Islet of Langerhans (tissue), 1 donor: ENCODE results near the gene CAPN11.

ENCODE experiments used
- FAIRE-seq: peaks from one replicate; lab custom pipeline; 2011; peaks lifted over from hg19 to GRCh38; lab: Jason Lieb, UNC

The CAPN11 gene

DNA sequence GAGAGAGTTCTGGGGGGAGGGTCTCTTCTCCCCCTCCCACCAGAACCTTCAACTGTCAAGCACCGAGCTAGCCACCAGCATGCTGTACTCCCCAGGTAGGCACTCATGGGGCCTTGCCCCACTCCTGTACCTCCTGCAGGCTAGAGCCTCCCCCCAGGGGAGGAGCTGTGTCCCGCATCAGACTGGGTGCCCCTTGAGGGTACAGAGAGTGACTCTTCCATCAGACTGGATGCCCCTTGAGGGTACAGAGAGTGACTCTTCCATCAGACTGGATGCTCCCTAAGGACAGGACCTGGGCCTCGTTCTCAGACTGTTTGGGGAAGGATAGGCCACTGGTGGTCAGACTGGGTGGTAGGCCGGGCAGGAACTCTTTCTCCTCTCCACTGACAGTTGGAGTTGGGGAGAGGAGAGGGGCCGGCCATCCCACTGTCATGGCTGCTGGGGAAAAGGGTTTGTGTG lies at the start of gene CAPN11:
CAPN11 (plus strand) TSS at position 51 of the 459 bp plus-strand sequence; CDS start at position 80, 29 bp downstream.
- FAIRE-seq: no peak

DNA sequence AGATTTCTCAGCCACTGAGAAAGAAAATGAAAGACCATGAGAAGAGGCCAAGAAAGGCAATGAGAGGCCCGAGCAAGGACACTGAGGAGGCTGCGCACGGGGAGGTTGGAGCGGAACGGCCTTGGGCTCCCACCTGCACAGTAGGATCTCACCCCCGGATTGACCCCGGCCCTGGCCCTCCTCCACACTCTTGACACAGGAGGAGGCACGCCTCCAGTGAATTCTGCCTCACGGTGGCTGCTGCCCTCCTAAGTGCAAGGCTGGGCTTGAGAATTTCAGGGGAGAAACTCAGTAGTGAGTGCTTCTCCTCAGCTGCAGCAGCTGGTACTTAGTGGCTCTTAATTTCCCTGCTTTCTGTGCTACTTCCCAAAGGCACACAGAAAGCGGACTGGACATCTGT lies 49.4 kb upstream of the CAPN11 start:
- no peak for FAIRE-seq

DNA sequence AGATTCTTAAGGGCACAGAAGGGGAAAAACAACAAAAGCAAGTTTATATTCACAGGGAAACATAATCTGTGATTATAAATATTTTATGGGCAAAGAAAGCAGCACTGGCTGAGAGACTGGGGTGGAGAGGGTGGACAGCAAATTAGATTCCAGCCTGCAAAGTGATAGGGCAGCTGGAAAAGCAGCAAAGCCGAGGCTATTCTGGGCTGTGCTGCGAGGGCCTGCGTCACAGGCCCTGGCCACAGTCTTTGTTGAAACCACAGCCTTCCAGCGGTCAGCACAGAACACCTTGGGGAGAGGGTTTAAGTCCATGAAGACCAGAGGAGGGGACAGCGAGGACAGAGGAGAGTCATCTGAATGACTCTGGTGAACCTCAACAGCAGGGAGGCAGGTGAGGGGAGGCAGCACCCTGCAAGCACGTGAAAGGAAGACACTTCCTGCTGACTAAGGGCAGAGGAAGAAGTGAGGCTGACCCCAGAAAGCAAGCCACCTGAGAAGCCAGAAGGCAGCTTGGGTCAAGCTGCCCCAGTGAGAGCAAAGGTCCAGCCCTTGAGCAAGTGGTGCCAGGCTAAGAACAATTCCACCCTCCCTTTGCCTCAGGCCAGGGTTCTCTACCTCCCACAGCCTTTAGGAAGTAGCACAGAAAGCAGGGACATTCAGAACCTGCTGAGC lies 48.5 kb upstream of the CAPN11 start:
- FAIRE-seq: no peak

DNA sequence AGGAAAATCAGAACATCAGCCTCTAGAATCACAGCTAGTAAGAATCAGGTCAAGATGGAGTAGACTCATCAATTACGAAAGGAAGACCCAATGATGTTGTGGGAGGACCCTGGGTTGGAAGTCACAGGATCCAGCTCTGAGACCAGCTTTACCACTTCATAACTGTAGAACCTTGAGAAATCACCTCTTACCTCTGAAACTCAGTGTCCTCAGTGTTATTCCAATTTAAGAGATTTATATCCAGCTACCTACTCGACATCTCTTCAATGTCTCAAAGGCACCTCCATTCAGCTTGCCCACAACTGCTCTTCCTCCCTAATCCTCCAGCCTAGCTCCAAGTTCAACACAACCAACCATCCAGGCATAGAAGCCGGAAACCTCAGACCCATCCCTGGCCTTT lies 47.7 kb upstream of the CAPN11 start:
- FAIRE-seq: no peak

DNA sequence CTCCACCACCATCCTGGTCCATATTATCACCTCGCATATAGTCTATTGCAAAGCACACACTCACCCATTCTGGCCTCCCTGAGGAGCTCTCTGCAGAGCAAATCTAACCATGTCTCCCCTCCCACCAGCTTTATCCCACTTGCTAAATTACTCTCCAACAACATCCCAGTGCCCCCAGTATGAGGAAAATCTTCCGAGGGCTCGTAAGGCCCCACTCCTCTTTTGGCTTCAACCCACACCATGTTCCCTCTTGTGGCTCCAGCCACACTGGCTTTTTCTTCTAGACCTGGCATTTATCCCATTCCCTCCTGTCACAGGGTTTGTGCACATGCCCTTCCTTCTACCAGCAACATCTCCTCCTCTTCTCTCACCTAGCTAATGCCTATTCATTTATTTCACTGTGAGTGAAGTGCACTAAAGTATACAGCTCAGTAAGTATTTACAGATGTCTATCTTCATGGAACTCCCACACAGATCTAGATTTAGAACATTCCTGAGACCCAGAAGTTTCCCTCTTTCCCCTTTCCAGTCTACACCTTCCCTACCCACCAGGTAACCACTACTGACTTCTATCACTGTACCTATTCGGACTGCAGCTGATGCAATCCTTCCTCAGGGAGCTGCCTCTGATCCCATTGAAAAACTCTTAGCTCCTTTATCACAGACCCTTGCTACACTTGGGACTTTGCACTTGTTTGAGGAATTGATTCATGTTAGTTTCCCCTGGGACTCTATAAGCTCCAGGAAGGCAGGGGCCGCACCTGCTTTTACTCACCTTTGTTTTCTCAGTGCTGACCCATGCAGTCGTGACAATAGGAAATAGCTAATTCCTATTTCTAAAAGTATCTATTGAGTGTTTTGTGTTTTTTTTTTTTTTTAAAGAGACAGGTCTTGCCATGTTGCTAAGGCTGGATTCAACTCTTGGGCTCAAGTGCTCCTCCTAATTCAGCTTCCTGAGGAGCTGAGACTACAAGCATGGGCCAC lies 46.9 kb upstream of the CAPN11 start:
- no peak for FAIRE-seq

DNA sequence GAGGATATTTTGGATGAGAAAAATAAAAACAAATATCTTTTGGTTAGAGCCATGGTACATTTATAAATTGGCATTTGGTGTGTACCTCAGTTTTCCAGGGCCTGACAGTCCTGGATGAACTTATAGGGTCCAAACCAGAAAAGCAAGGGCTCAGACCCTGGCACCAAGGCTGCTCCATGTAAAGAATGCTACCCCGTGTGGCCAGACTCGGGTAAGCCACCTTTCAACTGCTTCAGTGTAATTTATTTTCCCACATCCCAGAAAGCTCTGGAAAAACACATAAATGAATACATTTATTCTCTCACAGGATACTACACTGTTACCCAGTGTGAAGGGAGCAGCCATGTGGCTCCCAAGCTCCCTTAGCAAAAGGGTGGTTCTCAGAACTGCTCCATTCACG lies 45.2 kb upstream of the CAPN11 start:
- no peak for FAIRE-seq

DNA sequence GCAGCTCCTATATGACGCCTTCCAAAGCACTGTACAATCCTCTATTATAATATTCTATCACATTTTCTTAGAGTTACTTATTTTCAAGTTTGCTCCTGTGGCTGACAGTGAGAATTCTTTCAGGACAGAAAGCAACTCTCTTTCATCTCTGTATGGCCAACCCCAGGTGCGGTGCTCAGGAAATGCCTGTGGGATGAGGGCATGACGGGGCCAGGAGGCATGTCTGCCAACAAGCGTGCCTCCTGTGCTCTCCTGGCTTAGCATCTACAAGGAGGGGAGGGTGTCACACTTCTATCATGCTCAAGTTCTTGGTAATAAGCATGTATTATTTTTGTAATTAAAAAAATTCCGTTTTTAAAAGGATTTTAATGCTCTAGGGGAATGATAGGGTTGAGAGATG lies 42.8 kb upstream of the CAPN11 start:
- FAIRE-seq: no peak

DNA sequence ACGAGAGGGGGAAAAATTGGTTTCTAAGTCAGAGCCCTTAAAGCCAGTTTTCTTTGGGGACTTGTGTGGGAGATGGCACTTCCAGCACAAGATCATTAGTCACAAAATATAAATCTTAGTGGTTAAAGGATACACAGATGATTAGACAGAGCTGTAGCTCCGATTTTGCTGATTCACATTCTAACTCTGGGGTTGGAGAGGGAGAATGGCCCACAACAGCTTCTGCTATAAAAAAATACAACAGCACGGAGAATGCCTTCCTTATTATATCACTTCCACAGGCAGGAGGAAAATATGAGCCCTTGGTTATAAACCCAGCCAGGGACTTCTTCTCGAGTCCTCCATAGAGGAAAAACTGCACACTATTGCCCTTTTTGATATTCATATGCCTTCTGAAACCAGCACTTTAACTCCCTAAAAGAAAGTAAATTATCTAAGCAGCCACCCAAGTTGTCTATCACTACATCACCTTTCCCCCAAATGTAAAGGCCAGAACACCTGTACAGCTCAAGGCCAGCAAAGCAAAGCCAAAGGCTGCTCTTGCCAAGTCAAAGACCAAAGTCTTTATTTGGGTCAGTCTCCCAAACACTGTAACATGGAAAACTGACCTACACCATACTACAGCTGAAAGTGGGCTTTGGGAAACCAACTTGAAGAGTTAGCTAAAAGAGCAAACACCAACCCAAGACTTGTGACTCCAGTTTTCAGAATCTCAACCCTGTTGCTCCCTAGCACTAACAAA lies 41.8 kb upstream of the CAPN11 start:
- no peak for FAIRE-seq

DNA sequence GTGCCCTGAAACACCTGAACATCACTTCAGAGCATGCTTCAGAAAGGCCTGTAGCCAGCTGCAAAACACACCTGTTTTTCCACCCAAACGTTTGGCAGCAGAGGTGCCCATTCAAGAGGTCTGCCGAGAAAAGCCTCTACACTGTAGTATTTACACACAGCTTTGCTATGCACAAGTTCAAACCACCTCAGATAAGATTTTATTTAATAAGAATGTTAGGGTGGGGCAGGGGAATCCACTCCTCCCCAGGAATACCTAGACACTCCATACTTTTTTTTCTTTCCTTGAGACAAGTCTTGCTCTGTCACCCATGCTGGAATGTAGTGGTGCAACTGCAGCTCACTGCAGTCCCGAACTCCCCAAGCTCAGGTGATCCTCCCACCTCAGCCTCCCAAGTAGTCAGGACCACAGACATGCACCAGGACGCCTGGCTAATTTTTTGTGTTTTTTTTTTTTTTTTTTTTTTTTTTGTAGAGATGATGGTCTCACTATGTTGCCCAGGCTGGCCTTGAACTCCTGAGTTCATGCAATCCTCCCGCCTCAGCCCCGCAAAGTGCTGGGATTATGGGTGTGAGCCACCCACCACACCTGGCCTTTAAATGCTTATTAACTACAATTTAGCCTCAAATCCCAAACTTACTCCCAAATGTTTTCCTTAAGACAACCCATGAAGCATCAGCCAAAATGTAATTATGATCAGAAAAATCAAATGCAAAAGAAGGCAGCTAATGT lies 41.1 kb upstream of the CAPN11 start:
- FAIRE-seq: no peak

DNA sequence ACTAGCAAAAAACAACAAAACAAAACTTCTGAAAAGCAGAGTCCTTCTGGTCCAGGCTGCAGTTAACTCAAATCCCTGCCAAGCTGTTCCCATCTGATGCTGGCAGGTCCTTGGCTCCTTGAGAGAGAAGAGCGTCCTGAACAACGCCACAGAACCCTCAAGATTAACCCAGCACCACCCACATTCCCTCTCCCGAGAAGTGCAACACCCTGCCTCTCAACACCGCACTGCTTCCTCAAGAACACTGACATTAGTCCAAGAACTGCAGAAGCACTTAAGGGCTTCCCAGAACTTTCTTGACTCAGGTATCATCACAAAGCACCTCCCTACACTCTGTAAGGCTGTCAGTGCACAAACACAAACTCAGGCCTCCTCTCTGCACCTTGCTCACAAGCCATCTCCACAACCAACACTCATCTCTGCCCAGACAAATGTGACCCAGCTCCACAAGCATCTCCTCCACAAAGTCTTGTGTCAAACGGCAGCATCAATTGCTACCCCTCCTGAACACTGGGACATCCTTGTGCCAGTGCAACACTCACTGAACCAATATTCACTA lies 38.8 kb upstream of the CAPN11 start:
- no peak for FAIRE-seq

DNA sequence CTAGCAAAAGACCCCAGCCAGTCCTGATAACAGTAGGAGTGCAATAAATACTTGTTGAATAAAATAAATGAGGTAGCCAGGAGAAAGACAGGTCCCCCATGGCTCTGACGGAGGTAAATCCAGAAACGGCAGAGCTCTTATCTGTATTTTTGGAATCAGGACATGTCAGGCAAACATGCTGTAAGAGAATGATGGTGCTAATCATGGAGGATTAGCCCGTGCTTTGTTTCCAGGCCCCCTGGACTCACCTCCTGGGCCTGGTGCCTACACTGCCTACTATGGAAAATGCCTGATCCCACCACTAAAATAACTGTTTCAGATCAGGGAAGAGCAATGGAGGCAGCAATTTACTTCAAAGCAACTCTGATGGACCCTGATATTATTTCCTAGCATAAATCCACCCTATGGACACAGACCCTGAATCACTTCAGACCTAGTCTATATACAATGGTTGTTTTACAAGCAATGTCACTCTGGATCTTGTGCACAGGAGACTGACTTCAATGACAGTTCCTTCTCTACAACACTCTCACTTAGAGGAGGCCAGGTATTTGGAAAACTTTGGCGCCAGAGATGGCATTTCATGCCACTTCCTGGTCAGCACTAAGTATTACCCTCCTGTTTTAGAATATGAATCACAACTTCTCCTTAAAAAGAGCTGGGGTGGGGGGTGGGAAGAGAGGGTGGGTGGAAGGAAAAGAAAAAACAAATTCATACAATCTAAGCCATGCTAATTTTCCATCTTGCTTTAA lies 37.8 kb upstream of the CAPN11 start:
- FAIRE-seq: no peak

DNA sequence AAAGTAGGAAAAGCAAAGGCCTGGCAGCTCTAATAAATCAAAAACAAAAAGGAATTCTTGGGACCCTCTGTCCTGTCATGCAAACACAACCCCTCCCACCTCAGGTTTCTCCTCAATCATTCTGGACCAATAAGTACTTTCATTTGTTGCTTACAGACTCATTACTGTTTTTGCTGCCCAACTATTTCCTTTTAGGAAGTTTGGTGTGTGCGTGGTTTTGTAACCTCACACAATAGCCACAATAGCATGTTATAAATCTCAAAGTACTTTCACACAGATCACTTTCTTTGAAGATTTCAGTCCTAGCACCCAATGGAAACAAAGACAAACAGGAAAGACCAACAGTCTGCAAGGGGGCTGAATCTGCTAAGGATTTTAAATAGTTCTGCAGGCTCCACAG lies 35.8 kb upstream of the CAPN11 start:
- no peak for FAIRE-seq

DNA sequence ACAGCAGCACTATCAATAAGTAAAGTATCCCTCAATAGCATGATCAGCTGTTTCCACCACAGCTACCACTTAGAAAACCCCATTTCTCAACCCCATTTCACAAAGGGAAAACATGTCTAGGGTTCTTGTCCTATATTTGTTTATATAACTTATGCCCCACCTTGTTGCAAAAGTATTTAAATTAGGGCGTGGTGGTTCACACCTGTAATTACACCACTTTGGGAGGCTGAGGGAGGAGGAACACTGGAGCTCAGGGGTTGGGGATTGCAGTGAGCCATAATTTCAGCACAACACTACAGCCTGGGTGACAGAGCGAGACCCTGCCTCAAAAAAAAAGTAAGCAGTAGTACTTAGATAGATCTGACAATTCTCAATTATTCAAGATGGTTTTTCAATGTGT lies 35.1 kb upstream of the CAPN11 start:
- FAIRE-seq: no peak

DNA sequence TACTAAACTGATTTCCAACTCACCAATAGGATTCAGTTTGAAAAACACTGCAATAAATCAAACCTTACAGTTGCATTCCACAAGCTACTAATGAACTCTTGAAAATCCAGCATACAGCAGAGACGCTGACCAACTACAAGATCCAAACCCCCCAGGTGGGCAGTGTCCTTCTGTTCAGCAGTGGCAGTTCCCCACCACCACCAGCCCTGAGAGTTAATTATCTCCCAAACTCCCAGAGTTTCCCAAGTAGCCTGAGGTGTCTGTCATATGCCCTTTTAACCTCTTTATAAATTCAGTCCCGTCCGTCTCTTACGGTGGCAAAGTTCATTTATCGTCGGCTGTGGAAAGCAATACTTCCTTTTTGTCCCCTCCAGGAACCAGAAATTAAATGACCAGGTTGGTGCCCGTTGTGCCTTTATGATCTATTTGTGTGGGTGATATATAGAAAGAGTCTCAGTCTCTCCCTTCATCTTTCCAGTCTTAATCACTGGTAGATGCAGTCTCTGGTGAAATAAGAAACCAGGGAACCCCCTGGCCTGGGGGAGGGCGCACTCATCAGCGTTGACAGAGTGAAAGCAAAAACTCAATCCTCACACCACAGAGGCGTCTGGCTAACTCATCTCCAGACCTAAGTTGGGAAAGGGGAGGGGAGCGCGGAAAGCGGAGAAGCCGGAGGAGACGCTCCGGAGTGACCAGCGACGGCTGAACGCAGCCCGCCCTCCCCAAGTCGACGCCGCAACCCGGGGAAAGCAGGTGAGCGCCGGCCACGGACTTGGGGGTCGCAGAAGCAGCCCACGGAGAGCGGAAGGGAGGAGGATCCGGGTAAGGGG lies 32.1 kb upstream of the CAPN11 start:
- no peak for FAIRE-seq

DNA sequence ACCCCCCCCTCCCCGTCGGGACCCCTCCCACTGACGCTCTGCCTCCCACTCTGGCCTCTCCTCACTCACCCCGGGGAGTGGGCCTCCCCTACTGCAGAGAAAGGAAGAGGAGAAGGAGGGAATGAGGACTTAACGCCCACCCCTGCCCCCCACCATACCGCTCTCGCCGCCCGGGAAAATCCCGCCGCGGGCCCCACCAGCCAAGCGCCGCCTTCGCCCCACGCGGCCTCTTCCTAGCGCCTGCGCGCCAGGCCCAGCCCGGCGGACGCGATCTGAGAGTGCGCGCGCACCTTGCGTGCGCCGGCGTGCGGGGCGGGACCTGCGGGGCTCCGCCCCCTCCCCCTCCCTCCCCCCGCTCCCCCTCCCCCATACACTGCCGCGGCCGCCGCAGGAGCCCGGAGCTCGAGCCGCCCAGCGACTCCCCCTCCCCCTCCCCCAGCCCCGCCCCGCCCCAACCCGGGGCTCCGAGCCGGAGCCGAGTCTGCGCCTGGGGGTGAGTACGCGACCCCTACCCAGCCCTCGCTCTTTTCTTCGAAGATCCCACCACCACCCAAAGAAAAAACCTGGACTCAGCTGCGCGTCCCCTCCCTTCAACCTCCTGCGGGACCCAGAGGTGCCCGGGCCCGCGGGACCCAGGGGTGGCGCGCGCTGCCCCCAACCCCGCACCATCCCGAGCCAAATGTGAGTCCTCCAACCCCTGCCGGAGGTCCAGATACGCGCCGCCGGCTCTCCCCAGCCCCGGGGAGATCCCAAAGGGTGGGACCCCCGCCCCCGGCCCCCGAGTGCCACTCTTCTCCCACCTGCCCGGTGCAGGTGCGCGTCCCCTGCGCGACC lies 31.2 kb upstream of the CAPN11 start, which contains the start of the genes MRPL14 and TMEM63B:
MRPL14 (minus strand) TSS at position 267 of the 834 bp plus-strand sequence. CDS start 10,841 bp downstream, outside the sequence.
TMEM63B (plus strand) TSS at position 369 of the 834 bp plus-strand sequence. CDS start 7,031 bp downstream, outside the sequence.
- no peak for FAIRE-seq

DNA sequence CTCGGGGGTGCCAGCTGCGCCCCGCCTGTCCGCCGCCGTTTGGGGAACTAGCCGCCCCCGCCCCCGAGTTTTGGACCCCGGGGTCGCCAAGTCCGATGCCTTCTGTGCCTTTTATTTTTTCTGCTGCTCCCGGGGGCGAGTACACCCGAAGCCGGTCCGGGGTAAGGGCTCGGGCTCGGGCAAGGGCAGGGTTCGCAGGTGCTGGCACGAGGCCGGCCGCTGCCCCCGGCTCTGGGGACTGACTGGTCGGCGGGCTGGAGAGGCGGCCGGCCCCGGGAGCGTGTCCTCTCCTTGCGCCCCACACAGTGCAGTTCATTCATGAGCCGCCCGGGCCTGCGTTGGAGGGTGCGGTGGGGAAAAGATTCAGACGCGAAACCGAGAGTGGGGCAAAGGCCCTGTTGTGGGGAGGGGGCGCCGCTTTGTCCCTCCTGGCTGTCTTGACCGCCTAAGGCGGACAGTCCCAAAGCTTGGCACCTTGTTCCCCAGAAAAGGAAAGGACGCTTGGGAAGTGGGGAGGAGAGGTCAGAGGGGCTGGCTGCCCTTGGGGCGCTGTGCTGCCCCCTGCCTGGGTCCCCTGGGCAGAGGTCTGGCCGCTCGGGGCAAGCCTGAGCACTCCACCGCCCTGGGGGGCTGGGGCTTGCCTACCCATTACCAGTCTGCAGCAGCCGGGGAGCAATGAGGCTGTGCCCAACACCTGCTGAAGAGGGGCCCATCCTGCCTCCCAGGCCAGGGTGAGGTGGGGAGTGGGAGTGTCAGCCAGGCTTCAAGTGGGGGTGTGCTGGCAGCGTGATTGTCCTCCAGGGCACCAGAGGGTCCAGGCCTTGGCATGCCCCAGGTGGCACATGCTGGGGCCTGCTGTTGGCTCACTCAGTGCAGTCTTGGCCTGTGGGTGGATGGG lies 30.4 kb upstream of the CAPN11 start:
- no peak for FAIRE-seq

DNA sequence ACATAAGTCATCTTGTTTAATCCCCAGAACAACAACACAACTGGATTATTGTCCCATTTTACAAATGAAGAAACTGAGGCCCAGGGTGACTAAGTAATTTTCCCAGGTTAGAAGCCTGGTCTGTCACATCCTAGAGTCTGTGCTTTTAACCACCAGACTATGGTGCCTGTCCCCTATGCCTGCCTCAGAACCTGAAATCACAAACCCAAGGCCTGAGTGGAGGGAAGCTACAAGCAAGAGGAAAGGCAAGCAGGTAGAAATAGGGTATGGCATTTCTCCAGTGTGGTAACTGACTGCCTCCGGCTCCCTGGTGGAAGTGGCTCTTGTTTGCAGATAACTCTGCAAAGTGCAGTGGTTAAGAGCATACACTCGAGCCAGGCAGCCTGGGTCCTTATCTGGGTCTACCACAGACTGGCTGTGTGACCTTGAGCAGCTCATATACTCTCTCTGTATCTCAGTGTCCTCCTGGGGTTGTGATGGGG lies 28.7 kb upstream of the CAPN11 start:
- FAIRE-seq: no peak

DNA sequence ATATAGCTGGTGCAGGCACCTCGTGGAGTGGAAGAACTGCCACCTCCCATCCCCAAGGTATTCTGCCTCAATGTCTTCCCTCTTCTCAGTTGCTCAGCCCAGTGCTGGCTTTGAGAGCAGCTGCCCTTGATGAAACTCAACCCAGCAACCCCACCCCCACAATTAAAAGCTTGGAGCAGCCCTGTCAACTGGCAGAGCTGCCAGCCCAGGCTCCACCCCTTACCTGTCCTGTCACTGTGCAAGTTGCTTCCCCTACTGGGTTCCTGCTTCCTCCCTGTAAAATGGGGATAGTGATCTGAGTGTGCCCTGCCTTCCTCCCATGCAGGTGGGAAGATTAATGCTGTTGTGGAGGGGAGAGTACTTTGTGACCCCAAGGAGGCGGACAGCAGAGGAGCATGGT lies 26.7 kb upstream of the CAPN11 start:
- FAIRE-seq: no peak
